Colonic mucosa (tissue), 4 donors: ENCODE results near the gene KLHDC7A. TPM values are rescaled to one million over a fixed set of nuclear protein-coding genes. Genes with fewer than 3 reads are reported as not detected.
A peak's percentile ranks its signal among the peaks of the same experiment; 100 is the strongest.

ENCODE experiments used
- DNase-seq: peaks from one replicate; pipeline ENCODE4 v3.0.0-alpha.2; 2020
- H3K27ac ChIP-seq: fragments of 200-600 bp; one replicate; pipeline ENCODE4 v1.8.0; 2021
- H3K27me3 ChIP-seq: fragments of 200-600 bp; one replicate; pipeline ENCODE4 v1.8.0; 2021
- H3K36me3 ChIP-seq: fragments of 200-600 bp; one replicate; pipeline ENCODE4 v1.8.0; 2021
- H3K4me1 ChIP-seq: fragments of 200-600 bp; one replicate; pipeline ENCODE4 v1.8.0; 2021; ENCODE audit warnings: mild to moderate bottlenecking
- H3K4me3 ChIP-seq: fragments of 200-600 bp; one replicate; pipeline ENCODE4 v1.8.0; 2021
- H3K9ac ChIP-seq, 2 donors: one replicate each; pipeline ENCODE4 v1.7.0; 2013; ENCODE audit warnings: control low read depth in 2 of 2, low read depth in 2 of 2, low read length in 2 of 2
- H3K9me3 ChIP-seq: fragments of 200-600 bp; one replicate; pipeline ENCODE4 v1.8.0; 2021
- intact Hi-C: fragments of 100-400 bp; cut with DNase I; formaldehyde crosslinking; loops from one replicate; pipeline ENCODE4 v1.14.1; 2022
- total RNA-seq, 2 donors: library from RNA; stranded (reverse); fragmentation: NEBNext Ultra II Directional in 1 of 2; extraction: Animal tissue kit (Norgen Biotek cat#: 25700) in 1 of 2; gene quantifications; one replicate each; pipeline ENCODE4 v1.2.1, GENCODE V29; 2021
- TF ChIP-seq, protein P1 (sequence below): fragments of 200-600 bp; IDR thresholded peaks from one replicate; pipeline ENCODE4 v1.8.0; 2022; ENCODE audit warnings: antibody characterized with exemption, mild to moderate bottlenecking
- donor health status: healthy.
- donor health status: DM: no; HTN: no; CAD: no.
- donor health status: DM: no; HTN: no; CAD: no.

The KLHDC7A gene
- total RNA-seq, 2 donors from 2014 or later: 1.0 to 2.2 TPM

GRCh38 chr1:18475234-18475905 is 5.4 kb upstream of the KLHDC7A start:
- DNase-seq: no peak
- H3K27ac ChIP-seq: no peak overlapping the region
- no peak overlapping the region for H3K9ac ChIP-seq
- H3K9me3 ChIP-seq: no peaks in the 10 kb centered on the region
- H3K27me3 ChIP-seq: no peaks in the 10 kb centered on the region
- H3K4me3 ChIP-seq: no peak overlapping the region
- H3K4me1 ChIP-seq: no peaks in the 10 kb centered on the region
- TF ChIP-seq, protein P1, sequence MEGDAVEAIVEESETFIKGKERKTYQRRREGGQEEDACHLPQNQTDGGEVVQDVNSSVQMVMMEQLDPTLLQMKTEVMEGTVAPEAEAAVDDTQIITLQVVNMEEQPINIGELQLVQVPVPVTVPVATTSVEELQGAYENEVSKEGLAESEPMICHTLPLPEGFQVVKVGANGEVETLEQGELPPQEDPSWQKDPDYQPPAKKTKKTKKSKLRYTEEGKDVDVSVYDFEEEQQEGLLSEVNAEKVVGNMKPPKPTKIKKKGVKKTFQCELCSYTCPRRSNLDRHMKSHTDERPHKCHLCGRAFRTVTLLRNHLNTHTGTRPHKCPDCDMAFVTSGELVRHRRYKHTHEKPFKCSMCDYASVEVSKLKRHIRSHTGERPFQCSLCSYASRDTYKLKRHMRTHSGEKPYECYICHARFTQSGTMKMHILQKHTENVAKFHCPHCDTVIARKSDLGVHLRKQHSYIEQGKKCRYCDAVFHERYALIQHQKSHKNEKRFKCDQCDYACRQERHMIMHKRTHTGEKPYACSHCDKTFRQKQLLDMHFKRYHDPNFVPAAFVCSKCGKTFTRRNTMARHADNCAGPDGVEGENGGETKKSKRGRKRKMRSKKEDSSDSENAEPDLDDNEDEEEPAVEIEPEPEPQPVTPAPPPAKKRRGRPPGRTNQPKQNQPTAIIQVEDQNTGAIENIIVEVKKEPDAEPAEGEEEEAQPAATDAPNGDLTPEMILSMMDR: no peak
- H3K36me3 ChIP-seq: no peaks in the 10 kb centered on the region
- intact Hi-C loops: no loop called here

DNA sequence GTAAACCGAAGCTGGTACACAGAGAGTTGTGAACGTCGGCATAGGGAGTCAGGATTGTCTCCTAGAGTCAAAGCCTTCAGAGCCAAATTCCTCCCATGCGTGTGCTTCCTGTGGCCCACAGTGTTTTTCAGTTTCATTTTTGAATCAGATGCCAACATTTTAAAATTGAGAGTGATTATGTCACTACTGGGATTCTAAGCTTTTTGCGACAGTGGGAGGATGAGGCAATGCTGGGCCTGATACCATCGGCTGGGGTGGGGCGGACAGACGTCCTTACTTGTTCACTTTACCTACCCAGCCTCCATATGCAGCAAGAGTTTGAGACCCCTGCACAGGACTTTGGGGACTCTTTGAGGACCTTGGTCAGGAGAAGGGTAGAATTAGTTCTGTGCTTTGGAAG is 1.3 kb upstream of the KLHDC7A start:
- intact Hi-C loops: no loop called here
- H3K4me3 ChIP-seq: no peak overlapping the region
- H3K27ac ChIP-seq: no peak overlapping the region
- H3K27me3 ChIP-seq: no peaks in the 10 kb centered on the region
- no peak for DNase-seq
- no peaks in the 10 kb centered on the region for H3K36me3 ChIP-seq
- no peak overlapping the region for H3K9ac ChIP-seq
- H3K4me1 ChIP-seq: peaks cover 4% of the 10 kb centered on the region
- no peaks in the 10 kb centered on the region for H3K9me3 ChIP-seq
- TF ChIP-seq, protein P1: no peak

GRCh38 chr1:18481190-18481920 is 625 bp downstream of the KLHDC7A start:
- no peaks in the 10 kb centered on the region for H3K36me3 ChIP-seq
- TF ChIP-seq, protein P1: no peak
- H3K9ac ChIP-seq: peak overlapping the region; percentile 46 to 56
- H3K4me3 ChIP-seq: peak overlapping the region; percentile 1
- H3K4me1 ChIP-seq: peaks cover 4% of the 10 kb centered on the region
- no peak for DNase-seq
- no peaks in the 10 kb centered on the region for H3K27me3 ChIP-seq
- no peaks in the 10 kb centered on the region for H3K9me3 ChIP-seq
- peak overlapping the region; percentile 69 for H3K27ac ChIP-seq
- intact Hi-C loops: no loop called here

DNA sequence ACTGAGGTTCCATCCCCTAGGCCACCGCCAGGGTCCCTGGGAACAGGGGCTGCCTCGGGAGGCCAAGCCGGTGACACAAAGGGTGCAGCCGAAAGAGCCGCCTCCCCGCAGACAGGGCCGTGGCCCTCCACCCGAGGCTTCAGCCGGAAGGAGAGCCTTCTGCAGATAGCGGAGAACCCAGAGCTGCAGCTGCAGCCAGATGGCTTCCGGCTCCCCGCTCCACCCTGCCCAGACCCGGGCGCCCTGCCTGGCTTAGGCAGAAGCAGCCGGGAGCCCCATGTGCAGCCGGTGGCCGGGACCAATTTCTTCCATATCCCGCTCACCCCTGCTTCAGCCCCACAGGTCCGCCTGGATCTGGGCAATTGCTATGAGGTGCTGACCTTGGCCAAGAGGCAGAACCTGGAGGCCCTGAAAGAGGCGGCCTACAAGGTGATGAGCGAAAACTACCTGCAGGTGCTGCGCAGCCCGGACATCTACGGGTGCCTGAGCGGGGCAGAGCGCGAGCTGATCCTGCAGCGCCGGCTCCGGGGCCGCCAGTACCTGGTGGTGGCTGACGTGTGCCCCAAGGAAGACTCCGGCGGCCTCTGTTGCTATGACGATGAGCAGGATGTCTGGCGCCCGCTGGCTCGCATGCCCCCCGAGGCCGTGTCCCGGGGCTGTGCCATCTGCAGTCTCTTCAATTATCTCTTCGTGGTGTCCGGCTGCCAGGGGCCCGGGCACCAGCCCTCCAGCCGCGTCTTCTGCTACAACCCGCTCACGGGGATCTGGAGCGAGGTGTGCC is 1.4 kb downstream of the KLHDC7A start:
- DNase-seq: no peak
- intact Hi-C loops: no loop called here
- no peak overlapping the region for H3K4me3 ChIP-seq
- peaks cover 4% of the 10 kb centered on the region for H3K4me1 ChIP-seq
- no peaks in the 10 kb centered on the region for H3K9me3 ChIP-seq
- H3K9ac ChIP-seq: no peak overlapping the region
- TF ChIP-seq, protein P1: no peak
- H3K27ac ChIP-seq: no peak overlapping the region
- H3K36me3 ChIP-seq: no peaks in the 10 kb centered on the region
- no peaks in the 10 kb centered on the region for H3K27me3 ChIP-seq

GRCh38 chr1:18482721-18483425 is 2.1 kb downstream of the KLHDC7A start:
- Histone ChIP-seq H3K27ac (no peak overlapping the region), H3K9me3 (no peaks in the 10 kb centered on the region), H3K4me1 (peaks cover 4% of the 10 kb centered on the region), H3K9ac (no peak overlapping the region), H3K27me3 (no peaks in the 10 kb centered on the region), H3K4me3 (no peak overlapping the region), H3K36me3 (no peaks in the 10 kb centered on the region)
- TF ChIP-seq, protein P1: no peak
- intact Hi-C loops: no loop called here
- DNase-seq: no peak
